Osteoblast (primary cell): Measurements from ENCODE around the gene JMJD6. TPM values are rescaled to one million over a fixed set of nuclear protein-coding genes. Genes with fewer than 3 reads are reported as not detected.
A peak's percentile ranks its signal among the peaks of the same experiment; 100 is the strongest.
"Not testable (repeated sequence)": the region's sequence is repeated elsewhere in the genome, so short reads cannot be mapped to it uniquely, and the experiment has no call there.

Source experiments
- DNase-seq: peaks from one replicate; pipeline ENCODE4 v3.0.0; 2011; ENCODE audit warnings: low spot score, mixed read lengths; ENCODE audit not compliant: insufficient read length; ENCODE audit errors: missing footprints
- H2AFZ ChIP-seq: 2 replicates; pipeline ENCODE4 v1.6.0; 2011; ENCODE audit warnings: mild to moderate bottlenecking, low read length
- H3K27ac ChIP-seq: 2 replicates; pipeline ENCODE4 v1.5.1; 2011; ENCODE audit warnings: mild to moderate bottlenecking, low read depth, low read length, moderate library complexity
- H3K27me3 ChIP-seq: 2 replicates; pipeline ENCODE4 v1.6.0; 2012; ENCODE audit warnings: mild to moderate bottlenecking, control low read depth, inconsistent platforms, low read length, moderate library complexity; ENCODE audit not compliant: insufficient read depth
- H3K36me3 ChIP-seq: 2 replicates; pipeline ENCODE4 v1.5.1; 2011; ENCODE audit warnings: mild to moderate bottlenecking, low read length, control low read depth, moderate library complexity; ENCODE audit not compliant: insufficient read depth
- H3K4me1 ChIP-seq: 2 replicates; pipeline ENCODE4 v1.5.1; 2011; ENCODE audit warnings: mild to moderate bottlenecking, low read length, control low read depth, moderate library complexity; ENCODE audit not compliant: insufficient read depth
- H3K4me2 ChIP-seq: 2 replicates; pipeline ENCODE4 v1.6.0; 2011; ENCODE audit warnings: mild to moderate bottlenecking, low read length; ENCODE audit not compliant: insufficient read depth
- H3K4me3 ChIP-seq: fragments of 200-600 bp; sonication (generic); 3 replicates; pipeline ENCODE4 v1.5.1; 2012; ENCODE audit warnings: mild to moderate bottlenecking, low read length, inconsistent platforms; ENCODE audit not compliant: insufficient read depth
- H3K79me2 ChIP-seq: 2 replicates; pipeline ENCODE4 v1.6.0; 2012; ENCODE audit warnings: mild to moderate bottlenecking, low read length, control low read depth, inconsistent platforms; ENCODE audit not compliant: insufficient read depth
- H3K9me3 ChIP-seq: 2 replicates; pipeline ENCODE4 v1.5.1; 2011; ENCODE audit warnings: low read depth, low read length, control low read depth
- H4K20me1 ChIP-seq: 2 replicates; pipeline ENCODE4 v1.6.0; 2012; ENCODE audit warnings: mild to moderate bottlenecking, low read length, control low read depth; ENCODE audit not compliant: insufficient read depth
- CTCF ChIP-seq: IDR thresholded peaks from 2 replicates; pipeline ENCODE4 v1.5.1; 2011; ENCODE audit warnings: mild to moderate bottlenecking, low read depth, low read length, moderate library complexity; ENCODE audit errors: extremely low read depth
- total RNA-seq: library from RNA; depleted of rRNA; stranded (reverse); fragments of >200 nt; gene quantifications from 2 replicates; pipeline ENCODE4 v1.2.3, GENCODE V29; 2012

Gene JMJD6
- total RNA-seq, 1 donor, result 18.8 TPM

- no peak for TF ChIP-seq CTCF
- Histone ChIP-seq H3K27me3 (no peaks in the 10 kb centered on the region), H3K4me2 (peak overlapping the region; percentile 94), H4K20me1 (peaks cover 40% of the 10 kb centered on the region), H3K9me3 (no peaks in the 10 kb centered on the region), H3K4me3 (peak overlapping the region; percentile 98), H3K4me1 (peaks cover 43% of the 10 kb centered on the region), H2AFZ (no peak overlapping the region), H3K36me3 (peaks cover 57% of the 10 kb centered on the region), H3K27ac (peak overlapping the region; percentile 86), H3K79me2 (peaks cover 86% of the 10 kb centered on the region)
- peak; percentile 92 for DNase-seq
Observed at GRCh38 chr17:76734080-76734840, 7.9 kb upstream of the JMJD6 start.

GRCh38 chr17:76733618-76733957 is 7.2 kb upstream of the JMJD6 start:
- no peak for TF ChIP-seq CTCF
- Histone ChIP-seq H3K27me3 (no peaks in the 10 kb centered on the region), H3K79me2 (peaks cover 86% of the 10 kb centered on the region), H3K4me2 (peak overlapping the region; percentile 94), H3K27ac (peak overlapping the region; percentile 50), H4K20me1 (peaks cover 40% of the 10 kb centered on the region), H3K4me3 (peak overlapping the region; percentile 98), H3K36me3 (peaks cover 57% of the 10 kb centered on the region), H2AFZ (no peak overlapping the region), H3K9me3 (no peaks in the 10 kb centered on the region), H3K4me1 (peaks cover 37% of the 10 kb centered on the region)
- DNase-seq, result peak; percentile 4

GRCh38 chr17:76732734-76733617 is 6.6 kb upstream of the JMJD6 start:
- H3K27ac ChIP-seq, result peak overlapping the region; percentile 50
- H3K79me2 ChIP-seq, result peaks cover 86% of the 10 kb centered on the region
- no peak for TF ChIP-seq CTCF
- peaks cover 57% of the 10 kb centered on the region for H3K36me3 ChIP-seq
- peaks cover 38% of the 10 kb centered on the region for H3K4me1 ChIP-seq
- no peak overlapping the region for H3K4me3 ChIP-seq
- H3K27me3 ChIP-seq, result no peaks in the 10 kb centered on the region
- H4K20me1 ChIP-seq, result peaks cover 41% of the 10 kb centered on the region
- no peak overlapping the region for H2AFZ ChIP-seq
- H3K4me2 ChIP-seq, result peak overlapping the region; percentile 94
- peak; percentile 10 for DNase-seq
- H3K9me3 ChIP-seq, result no peaks in the 10 kb centered on the region

- H3K4me1 ChIP-seq, result peaks cover 45% of the 10 kb centered on the region
- H3K4me2 ChIP-seq, result peak overlapping the region; percentile 94
- H2AFZ ChIP-seq, H3K27me3 ChIP-seq, H3K9me3 ChIP-seq, H3K27ac ChIP-seq, H3K4me3 ChIP-seq: not testable (repeated sequence)
- peaks cover 47% of the 10 kb centered on the region for H4K20me1 ChIP-seq
- peaks cover 57% of the 10 kb centered on the region for H3K36me3 ChIP-seq
- peak; percentile 11 for DNase-seq
- H3K79me2 ChIP-seq, result peaks cover 95% of the 10 kb centered on the region
Observed at GRCh38 chr17:76731800-76732733, 5.7 kb upstream of the JMJD6 start.
